ACHN (cell line): ENCODE measurements around the gene SFSWAP.
"Not testable (repeated sequence)": the region's sequence is repeated elsewhere in the genome, so short reads cannot be mapped to it uniquely, and the experiment has no call there.

Experiments used
- DNase-seq: peaks from one replicate; pipeline ENCODE4 v3.0.0-alpha.2; 2015
- in situ Hi-C: cut with HindIII; loops from 2 replicates; pipeline ENCODE4 v1.10.0; 2017; ENCODE audit warnings: low sequenced_read_pairs, low pct_ligation_motif_present, low pct_unique_long_range_greater_than_20kb

SFSWAP gene

DNA sequence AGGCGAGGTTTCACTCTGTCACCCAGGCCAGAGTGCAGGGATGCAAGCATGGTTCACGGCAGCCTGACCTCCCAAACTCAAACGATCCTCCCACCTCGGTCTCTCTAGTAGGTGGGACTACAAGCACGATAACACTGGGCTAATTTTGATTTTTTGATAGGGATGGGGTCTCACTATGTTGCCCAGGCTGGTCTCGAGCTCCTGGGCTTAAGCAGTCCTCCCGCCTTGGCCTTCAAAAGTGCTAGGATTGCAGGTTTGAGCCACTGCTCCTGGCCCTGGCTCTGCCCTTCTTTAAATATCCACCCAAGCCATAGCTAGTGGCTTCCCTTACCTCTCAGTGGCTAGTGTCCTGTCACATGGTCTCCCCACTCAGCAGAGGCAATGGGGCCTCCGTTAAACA is 17.8 kb downstream of the SFSWAP start:
- DNase-seq = no peak
- in situ Hi-C loops = no loop called here

DNA sequence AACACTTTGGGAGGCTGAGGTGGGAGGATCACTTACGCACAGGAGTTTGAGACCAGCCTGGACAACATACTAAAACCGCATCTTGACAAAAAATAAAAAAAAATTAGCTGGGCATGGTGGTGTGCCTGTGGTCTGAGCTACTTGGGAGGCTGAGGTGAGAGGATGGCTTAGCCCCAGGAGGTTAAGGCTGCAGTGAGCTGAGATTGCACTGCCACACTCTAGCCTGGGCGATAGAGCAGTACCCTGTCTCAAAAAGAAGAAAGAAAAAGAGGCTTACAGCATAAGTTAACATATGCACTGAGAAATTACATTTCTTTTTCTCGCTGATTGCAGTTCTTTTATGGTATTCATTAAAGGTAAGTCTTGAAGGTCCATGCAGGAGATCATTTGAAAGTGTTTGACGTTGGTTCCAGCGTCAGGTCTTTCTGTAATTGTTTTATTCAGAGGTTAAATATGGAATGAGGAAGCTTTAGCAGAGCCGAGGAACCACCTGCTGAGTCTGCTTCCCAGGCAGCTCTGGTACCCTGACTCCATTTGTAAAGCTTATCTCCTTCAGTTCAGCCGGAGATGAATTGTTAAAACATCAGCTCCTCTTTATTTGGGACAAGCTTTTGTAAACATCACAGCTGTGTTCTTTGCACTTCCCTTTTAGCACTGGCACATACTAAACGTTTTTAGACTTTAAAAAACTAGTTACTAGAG is 18.5 kb downstream of the SFSWAP start:
- in situ Hi-C loops = no loop called here
- no peak for DNase-seq

DNA sequence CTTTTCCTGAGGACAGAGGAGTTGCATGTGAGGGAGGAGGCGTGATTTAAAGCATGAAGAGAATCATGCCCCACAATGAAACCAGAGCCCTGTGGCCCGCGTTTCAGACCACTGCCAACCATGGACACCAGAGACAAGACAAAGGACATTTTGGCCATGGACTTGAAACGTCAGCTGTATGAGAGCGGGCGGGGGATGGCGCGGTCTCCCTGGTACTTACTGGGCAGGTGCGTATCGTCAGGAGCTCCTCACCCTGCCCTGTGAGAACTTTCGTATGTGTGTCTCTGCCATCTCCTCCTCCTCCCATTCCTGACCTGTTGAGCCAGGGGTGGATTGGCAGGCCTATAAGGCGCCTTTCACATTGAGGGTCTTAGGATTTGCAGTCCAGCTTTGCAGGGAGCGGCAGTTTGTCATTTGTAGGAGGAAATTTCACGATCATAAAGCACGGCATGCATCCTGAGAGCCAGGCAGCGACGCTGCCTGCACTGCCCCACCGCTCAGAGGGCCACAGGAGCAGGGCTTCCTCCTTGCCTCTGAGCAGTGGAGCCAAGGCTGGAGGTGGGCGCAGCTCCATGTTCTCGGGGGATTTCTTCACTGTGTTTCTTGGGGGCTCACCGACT is 22.2 kb downstream of the SFSWAP start:
- no peak for DNase-seq
- in situ Hi-C loops = no loop called here

DNA sequence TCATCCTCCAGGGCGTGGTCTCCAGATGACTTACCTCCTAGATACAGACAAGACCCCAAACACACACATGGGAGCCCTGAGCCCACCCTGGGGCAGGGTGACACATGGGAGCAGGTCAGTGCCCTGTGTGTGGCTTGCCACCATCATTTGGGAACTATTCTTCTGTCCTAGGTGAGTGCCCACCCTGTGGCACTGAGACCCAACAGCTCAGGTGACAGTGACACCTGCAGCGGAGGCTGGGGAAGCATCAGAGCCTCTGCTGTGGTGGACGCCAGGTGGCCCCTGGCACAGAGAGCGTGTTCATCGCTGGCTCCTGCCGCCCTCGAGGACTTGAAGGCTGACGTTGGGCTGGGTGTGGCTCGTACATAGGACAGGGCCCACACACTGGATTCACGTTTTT is 23.0 kb downstream of the SFSWAP start:
- no peak for DNase-seq
- in situ Hi-C loops = no loop called here

DNA sequence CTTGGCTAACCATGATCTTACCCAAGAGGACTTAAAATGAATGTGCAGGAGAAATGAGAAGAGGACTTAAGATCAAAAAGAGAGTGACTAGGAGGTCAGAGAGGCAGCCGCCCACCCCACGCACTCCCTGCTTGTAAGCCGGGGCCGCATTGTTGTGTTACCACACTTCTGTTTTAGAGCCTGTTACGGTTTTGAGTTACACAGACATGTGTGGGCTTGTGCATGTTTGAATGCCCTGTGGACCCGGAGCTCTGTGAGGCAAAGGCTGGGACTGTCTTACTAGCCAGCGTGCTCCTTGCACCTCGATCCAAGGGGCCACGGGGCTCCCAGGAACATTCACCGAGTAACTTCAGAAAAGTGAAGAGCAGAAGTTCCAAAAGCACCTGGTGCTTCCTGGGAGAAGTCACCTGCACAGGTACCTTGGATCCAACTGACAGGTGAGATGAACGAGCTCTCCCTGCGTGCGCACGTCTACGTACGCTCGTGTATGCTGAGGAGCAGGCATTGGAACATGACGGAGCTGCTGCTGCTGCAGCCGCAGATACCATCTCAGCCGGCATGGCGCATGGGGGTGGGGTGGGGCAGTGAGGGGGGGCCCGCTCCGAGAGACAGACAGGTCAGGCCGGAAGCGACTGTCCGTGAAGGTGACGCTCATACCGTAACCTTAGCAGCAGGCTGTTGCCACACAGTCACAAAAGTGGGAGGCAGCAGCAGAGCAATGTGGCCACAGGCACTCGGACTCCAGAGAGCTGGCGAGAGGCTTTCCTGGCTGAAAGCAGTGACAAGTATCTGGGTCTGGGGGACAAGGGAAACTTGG is 23.7 kb downstream of the SFSWAP start:
- in situ Hi-C loops = no loop called here
- no peak for DNase-seq

DNA sequence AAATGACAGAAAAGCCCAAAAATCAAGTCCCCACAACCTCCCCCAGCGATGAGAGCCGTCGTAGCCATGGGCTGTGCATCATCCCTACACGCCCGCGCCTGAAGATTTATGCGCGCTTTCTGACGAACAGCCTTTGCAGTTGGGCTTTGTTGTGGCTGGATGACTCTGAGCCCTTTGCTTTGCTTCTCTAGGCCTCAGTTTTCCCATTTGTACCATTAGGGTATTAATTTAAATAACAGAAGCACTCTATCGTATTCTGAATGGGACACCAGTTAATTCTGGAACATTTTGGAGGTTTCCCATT is 24.2 kb downstream of the SFSWAP start:
- in situ Hi-C loops = no loop called here
- no peak for DNase-seq

DNA sequence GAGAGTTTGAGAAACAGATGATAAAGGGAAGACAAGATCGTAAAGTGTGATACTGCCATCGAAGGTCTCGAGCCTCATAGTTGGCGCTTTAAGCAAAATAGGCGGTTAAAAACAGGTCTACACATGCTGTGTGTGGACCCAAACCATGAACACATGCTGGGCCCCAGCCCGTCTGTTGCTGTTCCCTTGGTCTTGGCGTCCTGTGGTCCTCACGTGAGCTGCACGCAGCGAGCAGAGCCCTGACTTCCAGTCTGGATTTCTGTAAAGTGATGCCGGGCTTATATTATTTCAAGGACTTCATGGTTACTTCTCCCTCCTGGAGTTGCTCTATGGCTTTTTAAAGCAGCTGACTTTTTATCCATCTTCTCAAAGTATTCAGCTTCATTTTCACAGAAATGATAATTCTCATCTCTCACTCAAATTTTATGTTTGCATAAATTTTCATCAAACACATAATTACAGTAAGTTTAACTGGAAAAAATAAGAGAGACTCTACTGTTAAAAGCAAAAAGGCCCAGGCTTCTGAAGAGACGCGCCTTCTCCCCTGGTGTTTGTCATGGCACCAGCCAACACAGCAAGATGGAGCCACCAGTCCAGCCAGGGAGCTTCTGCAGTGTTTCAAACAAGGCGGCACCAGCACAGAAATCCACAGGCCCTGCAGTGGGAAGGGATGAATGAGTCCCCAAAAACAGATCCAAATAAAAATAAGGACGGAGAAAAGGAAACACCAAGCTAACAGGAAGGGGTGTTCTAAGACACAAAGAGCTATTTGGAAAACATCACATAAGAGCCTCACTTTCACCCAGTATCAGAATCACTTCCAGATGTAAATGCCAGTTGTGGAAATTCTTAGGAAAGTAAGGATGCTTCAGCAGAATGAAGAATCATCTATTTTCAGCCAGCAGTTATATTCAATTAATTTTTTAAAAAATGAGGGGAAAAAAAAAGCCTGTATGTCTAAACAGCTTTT is 24.9 kb downstream of the SFSWAP start:
- no peak for DNase-seq
- in situ Hi-C loops = no loop called here

DNA sequence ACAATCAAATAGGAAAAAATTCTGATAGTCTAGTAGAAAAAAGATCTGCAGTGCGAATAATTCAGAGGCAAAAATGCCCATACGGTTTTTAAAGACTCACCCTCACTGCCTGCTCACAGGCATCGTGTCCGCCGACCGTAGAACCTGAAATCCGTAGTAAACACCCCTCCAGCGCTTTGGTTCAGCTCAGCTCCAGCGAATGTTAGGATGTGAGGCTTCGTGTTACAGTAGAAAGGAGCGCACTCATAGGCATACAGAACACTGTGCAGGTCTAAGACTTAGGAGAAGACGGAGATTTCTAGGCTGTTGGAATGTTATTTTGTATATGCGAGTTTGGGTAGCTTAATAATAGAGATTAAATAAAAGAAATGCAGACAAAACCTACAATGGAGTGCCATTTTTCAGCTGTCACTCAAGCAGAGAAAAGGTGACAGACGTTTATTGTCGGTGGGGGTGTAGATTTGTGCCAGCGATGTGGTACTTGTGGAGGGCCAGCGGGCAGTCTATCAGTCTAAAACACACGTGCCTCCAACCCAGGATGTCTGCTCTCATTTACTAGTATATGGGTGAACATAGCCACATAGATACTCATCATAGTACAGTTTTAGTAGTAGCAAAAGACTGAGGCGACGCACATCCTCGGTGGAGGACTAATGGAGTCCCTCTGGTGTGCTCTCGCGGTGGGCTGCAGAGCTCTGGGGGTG is 25.7 kb downstream of the SFSWAP start:
- in situ Hi-C loops = no loop called here
- DNase-seq = peak; percentile 12

DNA sequence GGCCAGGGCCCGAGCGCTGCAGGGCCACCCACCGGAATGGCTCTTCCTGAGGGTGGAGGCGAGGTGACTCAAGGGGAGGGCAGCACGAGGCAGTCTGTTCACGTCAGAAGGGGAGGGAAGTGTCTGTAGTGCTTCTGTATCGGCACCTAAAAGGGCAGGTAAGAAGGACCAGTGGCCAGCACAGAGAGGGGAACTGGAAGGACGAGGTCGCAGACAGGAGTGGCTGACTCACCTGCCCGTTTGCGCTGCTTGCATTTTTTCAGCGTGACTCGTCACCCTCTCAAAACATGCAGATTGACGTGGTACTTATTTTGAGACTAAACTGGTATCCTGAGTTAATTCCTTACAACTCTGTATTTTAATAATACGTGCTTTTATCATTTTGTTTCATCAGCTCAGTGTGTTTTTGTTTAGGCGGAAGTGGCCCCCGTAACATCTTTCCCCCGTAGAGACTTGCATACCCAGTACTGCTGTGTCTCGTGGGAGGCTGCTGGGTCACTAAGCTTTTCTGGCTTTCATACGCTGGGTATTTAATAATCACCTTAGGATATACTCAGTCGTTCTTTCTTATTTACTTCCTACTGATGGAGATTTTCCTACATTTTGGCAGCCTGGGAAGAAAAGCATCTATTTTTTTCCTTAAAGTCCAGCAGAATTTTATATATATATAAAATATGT is 26.4 kb downstream of the SFSWAP start:
- in situ Hi-C loops = no loop called here
- peak; percentile 90 for DNase-seq

DNA sequence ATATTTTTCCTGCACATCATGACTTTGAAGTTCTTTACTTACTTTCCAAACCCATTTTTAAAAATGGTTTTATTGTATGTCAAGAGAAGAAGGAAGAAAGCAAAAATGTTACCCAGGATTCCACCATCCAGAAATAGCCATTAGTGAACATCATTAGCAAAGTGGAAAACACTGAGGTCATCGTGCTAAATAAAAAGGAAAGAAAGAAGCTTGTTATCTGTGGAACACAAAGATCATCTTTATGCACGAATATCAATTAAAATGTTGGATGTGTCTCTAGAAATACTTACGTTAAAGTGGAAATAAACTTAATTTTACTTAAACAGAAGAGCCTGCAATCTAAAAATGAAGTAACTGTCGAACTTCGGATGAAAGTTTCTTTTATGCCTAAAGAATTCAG is 27.3 kb downstream of the SFSWAP start:
- DNase-seq = no peak
- in situ Hi-C loops = no loop called here

DNA sequence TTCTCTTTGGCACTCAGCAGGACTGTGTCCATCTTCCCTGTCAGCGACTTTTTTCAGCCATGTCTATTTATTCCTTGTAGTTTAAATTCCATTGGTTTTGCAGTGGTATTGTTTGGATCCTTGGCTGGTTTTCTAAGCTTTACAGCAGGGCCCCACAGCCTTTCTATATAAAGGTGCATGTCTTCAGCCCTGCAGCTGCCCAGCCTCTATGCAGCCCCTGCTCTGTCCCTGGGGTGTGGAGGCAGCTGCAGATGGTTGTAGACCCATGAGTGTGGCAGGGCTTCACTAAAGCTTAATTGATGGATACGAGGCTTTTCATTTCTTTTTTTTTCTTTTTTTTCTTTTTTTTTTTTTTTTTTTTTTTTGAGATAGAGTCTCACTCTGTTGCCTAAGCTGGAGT is 29.7 kb downstream of the SFSWAP start:
- in situ Hi-C loops = no loop called here

DNA sequence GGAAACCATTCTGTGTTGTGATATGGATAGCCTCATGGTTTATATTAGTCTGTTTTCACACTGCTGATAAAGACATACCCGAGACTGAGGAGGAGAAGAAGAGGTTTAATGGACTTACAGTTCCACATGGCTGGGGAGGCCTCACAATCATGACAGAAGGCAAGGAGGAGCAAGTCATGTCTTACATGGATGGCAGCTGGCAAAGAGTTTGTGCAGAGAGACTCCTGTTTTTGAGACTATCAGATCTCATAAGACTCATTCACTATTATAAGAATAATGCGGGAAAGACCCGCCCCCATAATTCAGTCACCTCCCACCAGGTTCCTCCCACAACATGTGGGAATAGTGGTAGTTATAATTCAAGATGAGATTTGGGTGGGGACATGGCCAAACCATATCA is 31.9 kb downstream of the SFSWAP start:
- in situ Hi-C loops, DNase-seq: not testable (repeated sequence)

More for the DNA sequence above, 29.7 kb downstream of the SFSWAP start:
- no peak for DNase-seq

DNA sequence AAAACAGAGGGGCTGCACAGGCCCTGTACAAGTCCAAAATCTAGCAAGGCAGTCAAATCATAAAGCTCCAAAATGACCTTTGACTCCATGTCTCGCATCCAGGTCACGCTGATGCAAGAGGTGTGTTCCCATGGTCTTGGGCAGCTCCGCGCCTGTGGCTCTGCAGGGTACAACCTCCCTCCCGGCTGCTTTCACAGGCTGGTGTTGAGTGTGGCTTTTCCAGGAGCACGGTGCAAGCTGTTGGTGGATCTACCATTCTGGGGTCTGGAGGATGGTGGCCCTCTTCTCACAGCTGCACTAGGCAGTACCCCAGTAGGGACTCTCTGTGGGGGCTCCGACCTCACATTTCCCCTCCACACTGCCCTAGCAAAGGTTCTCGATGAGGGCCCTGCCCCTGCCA is 32.5 kb downstream of the SFSWAP start:
- DNase-seq, in situ Hi-C loops: not testable (repeated sequence)

DNA sequence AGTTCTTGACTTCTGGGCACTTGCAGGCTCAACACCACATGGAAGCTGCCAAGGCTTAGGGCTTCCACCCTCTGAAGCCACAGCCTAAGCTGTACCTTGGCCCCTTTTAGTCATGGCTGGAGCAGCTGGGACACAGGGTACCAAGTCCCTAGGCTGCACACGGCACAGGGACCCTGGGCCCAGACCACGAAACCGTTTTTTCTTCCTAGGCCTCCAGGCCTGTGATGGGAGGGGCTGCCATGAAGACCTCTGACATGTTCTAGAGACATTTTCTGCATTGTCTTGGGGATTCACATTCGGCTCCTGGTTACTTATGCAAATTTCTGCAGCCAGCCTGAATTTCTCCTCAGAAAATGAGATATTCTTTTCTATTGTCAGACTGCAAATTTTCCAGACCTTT is 33.0 kb downstream of the SFSWAP start:
- DNase-seq, in situ Hi-C loops: not testable (repeated sequence)

DNA sequence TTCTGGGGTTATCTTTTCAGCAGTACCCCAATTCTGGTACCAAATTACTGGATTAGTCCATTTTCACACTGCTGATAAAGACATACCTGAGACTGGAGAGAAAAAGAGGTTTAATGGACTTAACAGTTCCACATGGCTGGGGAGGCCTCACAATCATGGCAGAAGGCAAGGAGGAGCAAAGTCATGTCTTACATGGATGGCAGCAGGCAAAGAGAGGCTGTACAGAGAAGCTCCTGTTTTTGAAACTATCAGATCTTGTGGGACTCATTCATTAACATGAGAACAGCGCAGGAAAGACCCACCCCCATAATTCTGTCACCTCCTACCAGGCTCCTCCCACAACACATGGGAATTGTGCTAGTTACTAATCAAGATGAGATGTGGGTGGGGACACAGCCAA is 33.8 kb downstream of the SFSWAP start:
- DNase-seq, in situ Hi-C loops: not testable (repeated sequence)

DNA sequence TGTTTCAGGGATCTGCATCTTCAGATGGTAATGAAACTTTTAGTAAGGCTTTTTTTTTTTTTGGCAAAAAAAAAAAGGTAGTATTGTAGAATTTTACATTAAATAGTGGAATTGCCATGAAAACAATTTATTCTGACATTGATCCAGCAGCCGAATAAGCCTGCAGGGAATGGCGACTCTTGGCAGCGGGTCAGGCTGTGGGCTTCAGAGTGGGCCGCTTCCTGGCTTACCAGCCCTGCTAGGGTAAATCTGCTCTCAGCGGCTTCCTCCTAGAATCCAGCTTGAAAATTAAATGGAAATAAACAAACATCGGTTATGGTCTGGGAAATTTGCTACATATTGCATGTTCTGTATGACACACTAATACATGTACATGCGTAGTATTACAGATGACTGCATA is 34.8 kb downstream of the SFSWAP start:
- in situ Hi-C loops = no loop called here
- DNase-seq = no peak

DNA sequence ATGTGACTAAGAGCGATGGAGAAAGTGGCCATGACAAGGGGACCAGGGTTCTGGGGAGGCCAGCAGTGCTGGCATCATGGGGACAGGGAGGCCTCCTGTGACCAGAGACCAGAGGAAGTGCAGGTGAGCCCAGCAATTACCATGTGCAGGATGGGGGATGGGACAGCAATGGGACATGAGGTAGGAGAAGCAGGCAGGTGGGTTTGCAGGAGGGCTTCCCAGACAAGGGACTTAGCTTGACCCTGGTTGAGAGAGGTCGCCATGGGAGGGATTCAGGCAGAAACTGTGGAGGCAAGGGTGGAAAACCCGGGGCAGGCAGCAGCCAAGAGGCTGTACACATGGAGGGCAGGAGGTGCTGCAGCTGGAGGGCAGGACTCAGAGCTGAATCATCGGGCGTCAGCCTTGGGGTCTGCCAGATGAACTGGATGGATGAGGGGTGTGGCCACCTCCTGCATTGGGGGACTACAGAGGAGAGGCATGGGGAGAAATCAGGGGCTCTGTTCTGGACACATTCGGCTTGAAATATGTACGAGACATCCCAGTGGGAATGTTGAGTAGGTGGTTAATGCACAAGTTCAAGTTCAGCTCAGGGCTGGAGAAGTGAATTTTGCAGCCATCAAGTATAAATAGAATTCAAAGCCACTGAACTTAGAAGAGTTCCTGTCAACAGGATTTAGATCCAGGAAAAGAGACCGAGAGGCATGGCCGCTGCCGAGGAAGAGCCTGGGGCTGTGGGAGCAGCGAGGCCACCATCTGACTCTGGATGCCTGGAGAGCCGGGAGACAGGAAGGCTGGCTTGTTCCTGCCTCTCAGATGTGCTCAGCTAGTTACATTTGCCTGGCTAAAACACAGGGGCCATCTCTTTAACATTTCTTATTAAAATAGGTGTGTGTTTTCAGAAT is 36.6 kb downstream of the SFSWAP start:
- no peak for DNase-seq
- in situ Hi-C loops = no loop called here
